Stimulated activated CD4-positive, alpha-beta T cell treated with anti-CD3 and anti-CD28 coated beads, Interleukin-1b, Interleukin-23, amount 100 ng/mL, for 48 hours (primary cell): ENCODE results near the gene OSCAR.
A peak's percentile ranks its signal among the peaks of the same experiment; 100 is the strongest.

ENCODE experiments used
- DNase-seq: peaks from one replicate; pipeline ENCODE4 v3.0.0-alpha.2; 2020

Gene OSCAR

GRCh38 chr19:54100561-54100960, at the start of gene OSCAR:
Gene OSCAR, minus strand, starts transcription at chr19:54100803. Its CDS starts 11 bp downstream, at chr19:54100792.
- no peak for DNase-seq

DNA sequence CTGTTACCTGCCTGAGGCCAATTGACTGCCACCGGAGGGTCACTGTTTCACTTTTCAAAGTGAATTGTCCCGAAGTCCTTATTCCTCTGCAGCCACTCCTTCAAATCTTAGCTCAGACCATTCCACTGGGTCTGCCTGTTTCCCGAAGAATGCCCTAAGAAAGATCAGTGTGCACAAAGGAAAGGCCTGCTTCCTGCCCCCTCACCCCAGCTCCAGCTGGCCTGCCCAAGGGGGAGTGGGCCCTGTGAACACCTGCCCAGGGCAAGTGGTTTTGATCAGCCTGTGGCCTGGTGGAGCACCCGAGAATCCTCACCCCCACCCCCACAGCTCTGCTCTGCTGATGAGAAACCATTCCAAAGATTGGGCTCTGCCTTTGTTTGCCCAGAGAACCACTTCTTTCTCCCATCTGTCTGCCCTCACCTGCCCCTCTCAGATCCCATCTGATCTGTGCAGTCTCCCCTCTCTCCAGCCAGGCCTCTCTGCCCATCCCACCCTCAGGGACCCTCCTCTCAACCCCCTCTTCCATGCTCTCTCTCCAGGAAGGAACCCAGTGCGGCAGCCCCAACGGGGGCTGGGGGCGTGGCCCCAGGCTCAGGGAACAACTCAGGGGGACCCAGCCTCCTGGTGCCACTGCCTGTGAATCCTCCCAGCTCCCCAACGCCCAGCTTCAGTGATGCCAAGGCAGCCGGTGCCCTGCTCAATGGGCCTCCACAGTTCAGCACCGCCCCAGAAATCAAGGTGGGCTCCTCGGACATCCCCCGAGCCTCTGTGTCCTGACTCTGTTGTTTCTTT, 48.6 kb upstream of the OSCAR start:
- DNase-seq, result no peak

DNA sequence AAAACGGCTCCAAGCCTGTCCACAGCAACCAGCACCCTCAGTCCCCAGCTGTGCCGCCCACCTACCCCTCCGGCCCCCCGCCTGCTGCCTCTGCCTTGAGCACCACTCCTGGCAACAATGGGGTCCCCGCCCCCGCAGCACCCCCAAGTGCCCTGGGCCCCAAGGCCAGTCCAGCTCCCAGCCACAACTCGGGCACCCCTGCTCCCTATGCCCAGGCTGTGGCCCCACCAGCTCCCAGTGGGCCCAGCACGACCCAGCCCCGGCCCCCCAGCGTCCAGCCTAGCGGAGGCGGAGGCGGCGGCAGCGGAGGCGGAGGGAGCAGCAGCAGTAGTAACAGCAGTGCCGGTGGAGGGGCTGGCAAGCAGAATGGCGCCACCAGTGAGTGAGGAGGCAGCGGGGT, 47.6 kb upstream of the OSCAR start:
- no peak for DNase-seq

DNA sequence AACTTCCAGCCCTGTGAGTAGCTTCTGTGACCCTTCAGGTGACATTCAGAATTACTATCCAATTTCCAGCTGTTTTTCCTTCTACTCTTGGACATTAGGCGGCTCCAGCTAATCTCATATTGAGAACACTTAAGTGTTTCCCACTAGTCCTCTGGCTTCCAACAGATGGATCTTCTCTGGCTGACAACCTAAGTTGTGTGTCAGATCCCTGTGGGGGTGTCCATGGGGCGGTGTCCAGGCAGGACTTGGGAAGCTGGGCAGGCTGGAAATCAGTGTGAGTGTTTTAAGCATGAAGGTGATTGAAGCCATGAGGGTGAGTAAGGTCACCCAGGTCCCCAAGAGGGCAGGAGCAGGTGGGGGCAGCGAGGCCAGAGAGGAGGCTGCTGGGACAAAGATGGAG, 47.1 kb upstream of the OSCAR start:
- no peak for DNase-seq

DNA sequence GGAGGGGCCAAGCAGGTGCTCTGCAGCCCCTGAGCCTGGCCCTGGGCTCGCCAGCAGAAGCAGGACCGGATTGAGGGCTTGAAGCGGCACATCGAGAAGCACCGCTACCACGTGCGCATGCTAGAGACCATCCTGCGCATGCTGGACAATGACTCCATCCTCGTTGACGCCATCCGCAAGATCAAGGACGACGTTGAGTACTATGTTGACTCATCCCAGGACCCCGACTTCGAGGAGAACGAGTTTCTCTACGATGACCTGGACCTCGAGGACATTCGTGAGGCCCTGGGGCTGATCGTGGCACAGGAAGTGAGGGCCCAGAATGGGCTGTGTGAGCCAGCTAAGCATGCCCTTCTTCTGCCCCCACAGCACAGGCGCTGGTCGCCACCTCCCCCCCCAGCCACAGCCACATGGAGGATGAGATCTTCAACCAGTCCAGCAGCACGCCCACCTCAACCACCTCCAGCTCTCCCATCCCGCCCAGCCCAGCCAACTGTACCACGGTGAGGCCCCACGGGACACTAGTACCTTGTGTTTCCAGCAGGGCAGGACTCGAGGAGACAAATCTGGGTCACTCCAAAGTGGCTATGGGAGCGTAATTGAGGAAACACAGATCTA, 45.0 kb upstream of the OSCAR start:
- no peak for DNase-seq

DNA sequence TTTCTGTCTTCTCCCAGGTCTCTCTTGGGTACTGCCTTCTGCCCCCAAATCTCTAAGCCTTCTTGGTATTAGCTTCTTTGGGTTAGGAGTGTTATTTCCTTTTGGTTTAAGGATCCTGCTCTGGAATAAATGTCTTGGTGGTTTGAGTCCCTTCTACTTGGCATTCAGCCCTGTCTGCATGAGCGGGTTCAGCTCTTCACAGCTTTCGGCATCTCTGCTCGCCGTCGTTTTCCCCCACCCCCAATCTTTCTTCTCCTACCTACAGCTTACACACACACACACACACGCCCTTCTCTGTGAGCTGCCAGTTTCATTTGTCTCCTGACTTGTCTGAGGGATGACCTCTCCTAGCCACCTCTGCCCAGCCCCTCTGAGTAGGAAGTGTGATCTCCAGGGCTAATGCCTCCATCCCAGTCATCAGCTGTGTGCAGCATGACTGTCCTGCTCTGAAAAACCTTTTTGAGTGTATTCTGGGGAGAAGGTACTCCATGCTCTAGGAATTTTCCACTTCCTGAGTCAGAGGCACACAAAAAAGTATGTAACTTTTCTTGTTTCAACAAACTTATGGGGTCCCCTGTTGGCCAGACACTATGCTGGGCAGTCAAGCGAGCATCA, 41.7 kb upstream of the OSCAR start:
- no peak for DNase-seq

DNA sequence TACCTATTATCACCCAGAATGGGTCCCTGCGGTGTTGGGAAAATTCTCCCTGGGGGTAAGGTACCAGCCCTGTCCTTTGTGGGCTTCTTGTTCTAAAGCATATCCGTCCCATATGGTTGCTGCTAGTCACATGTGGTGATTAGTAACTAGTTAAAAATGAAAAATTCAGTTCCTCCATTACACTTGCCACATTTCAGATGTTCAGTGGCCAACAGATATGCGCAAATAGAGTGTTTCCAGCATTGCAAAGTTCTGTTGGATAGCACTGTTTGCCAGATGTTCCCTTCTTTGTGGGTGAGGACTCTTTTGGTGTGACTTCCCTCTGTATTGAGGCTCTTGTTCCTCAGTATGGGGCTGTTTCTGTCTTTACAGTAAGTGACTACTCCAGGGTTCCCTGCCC, 40.8 kb upstream of the OSCAR start:
- DNase-seq, result no peak

DNA sequence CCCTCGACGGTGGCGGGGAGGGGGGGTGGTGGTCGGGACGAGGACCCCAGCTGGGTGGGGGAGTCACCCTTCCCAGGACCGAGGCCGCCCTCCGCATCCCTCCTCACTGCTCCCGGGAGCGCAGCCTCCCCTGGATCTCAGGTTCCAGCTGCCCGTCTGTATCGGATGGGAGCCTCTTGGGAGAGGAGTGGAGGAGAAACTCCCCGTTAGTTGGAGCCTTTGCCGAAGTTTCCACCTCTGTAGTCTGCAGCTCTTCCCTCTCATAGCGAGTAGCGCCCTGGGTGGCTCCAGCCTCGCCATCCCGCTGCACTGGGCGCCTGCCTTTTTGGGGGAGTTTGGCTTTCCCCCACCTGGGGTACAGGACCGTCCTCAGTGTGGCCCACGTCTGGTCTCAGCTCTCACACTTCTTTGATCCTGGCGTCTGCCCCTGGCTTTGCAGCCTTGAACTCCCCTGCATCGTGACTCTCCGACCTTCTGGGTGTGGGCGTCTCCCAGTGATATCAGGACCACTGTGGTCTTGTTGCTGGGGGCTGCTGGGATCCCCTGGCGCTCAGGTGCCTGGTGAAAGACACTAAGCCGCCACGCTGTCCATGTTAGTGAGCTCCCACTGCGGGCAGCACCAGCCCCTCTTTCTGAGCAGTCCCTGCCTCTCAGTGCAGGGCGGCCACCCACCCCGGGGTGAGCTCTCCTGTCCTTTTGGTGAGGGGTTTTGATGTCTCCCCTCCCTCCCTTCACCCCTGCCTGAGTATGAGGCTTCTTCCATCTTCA, 38.1 kb upstream of the OSCAR start:
- DNase-seq, result peak; percentile 35

- peak; percentile 39 for DNase-seq
These were observed 37.3 kb upstream of the OSCAR start, which contains the start of gene CNOT3 for GRCh38 chr19:54137699-54138488. Gene CNOT3, plus strand, starts transcription at chr19:54137762. Its CDS starts 5,217 bp downstream, at chr19:54142979.

DNA sequence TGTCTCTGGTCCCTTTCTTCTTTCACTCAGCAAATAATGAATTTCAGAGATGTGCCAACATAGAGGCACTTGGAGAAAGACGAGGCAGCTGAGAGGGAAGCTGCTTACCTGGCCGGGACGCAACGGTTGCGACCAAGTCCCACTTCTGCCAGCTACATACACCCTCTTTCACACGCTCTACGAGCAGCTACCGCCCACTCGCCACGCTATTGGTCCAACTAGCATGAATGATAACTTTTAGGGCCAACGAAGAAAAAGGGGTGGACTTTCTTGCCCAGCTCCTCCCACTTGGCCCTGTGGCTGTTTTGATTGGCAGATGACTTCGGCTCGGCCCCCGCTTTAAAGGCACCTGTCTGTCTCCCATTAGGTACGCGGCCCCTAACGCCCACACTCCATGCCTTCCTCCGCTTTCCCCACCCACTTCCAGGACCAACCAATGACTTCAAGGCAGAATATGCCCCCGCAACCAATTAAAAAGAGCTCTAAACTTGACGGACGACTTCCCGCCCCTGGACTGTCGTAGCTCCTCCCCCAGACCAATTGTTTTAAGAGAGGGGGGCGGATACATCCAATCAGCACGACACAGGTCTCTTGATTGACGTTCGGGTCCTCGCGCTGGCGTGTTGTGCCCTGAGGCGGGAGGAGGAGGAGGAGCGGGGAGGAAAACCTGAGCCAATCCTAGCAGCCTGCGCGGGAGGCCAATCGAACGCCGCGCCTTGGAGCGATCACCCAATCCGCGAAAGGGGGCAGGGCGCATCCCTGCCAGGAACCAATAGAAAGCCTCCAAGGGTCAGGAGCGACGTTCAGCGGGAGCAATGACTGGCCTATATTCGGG, 36.5 kb upstream of the OSCAR start:
- DNase-seq, result peak; percentile 100

GRCh38 chr19:54136086-54136863, 35.7 kb upstream of the OSCAR start:
- no peak for DNase-seq

GRCh38 chr19:54133957-54134590, 33.5 kb upstream of the OSCAR start:
- no peak for DNase-seq

DNA sequence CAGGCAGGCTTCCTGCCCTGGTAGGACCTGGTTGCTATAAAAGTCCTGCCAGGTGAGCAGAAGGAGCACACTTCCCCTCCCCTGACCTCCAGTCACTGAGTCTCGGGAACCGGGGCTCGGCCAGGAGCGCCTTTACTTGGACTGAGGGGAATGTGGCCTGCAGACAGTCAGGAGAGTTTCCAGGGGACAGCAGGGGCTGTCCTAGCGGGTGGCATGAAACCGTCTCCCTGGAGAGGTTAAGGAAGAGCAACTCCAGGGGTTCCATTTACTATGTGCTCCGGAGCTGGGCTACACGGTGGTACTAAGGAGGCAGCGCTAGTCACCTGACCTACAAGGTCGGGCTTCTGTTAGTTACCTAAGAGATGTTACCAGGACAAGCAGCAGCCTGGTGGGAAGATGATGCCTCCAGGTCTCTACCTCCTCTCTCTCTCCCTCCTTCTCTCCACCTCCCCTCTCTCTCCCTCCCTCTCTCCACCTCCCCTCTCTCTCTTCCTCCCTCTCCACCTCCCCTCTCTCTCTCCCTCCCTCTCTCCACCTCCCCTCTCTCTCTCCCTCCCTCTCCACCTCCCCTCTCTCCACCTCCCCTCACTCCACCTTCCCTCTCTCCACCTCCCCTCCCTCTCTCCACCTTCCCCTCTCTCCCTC, 32.8 kb upstream of the OSCAR start:
- DNase-seq, result no peak

DNA sequence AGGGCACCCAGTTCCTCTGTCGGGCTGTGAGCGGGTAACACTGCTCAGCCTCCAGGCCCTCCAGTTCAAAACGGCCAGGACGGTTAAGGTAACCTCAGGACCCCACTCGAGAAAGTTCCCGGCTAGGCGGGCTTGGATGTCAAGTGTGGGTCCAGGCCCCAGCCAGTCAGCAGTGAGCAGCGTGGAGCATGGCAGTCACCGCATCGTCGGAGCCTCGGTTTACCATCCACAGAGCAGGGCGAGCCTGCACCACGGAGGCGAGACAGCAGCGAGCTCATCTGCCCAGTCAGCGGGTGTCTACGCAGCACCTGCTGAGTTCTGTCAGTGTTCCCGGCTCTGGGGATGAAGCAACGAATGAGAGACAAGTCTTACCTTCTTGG, 29.0 kb upstream of the OSCAR start:
- DNase-seq, result no peak

DNA sequence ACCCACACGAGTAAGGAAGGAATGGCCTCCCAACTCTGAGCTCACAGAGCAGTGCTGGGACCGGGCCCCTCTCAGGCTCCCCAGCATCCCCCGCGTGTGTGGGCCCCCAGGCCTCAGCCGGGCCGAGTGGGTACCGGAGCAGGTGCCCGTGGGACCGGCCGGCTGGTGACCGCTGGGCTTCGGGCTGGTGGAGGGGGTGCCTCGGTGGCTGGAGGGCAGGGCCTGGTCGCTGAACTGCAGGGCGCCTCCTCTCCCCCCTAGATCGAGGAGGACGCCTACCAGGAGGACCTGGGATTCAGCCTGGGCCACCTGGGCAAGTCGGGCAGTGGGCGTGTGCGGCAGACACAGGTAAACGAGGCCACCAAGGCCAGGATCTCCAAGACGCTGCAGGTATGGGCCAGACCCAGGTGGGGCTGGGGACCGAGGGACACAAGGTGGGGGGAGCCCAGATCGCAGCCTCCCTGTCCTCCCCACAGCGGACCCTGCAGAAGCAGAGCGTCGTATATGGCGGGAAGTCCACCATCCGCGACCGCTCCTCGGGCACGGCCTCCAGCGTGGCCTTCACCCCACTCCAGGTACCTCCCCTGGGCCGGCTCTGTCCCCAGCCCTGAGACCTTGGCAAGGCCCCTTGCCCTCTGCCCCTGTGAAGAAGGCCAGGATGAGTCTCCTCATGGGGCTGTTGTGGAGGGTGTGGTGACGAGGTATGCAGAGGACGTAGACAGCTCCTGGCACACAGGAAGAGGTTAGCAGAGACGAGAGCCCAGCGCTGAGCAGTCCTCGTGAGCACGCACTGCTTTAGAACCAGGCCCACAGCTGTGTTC, 28.4 kb upstream of the OSCAR start:
- DNase-seq, result no peak

DNA sequence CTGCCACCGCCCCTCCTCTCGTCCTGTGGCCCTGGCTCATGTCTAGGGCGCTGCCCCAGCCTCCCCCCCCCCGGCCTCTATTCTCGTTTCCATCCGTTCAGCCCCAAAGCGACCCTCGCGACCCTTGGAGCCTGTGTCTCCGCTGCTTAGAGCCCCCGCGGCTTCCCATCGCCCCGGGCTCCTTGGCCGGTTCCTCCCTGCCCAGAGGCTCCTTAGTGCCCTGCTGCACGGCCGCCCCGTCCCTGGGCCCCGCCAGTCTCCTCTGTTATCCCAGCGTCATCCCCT, 27.8 kb upstream of the OSCAR start:
- no peak for DNase-seq

DNA sequence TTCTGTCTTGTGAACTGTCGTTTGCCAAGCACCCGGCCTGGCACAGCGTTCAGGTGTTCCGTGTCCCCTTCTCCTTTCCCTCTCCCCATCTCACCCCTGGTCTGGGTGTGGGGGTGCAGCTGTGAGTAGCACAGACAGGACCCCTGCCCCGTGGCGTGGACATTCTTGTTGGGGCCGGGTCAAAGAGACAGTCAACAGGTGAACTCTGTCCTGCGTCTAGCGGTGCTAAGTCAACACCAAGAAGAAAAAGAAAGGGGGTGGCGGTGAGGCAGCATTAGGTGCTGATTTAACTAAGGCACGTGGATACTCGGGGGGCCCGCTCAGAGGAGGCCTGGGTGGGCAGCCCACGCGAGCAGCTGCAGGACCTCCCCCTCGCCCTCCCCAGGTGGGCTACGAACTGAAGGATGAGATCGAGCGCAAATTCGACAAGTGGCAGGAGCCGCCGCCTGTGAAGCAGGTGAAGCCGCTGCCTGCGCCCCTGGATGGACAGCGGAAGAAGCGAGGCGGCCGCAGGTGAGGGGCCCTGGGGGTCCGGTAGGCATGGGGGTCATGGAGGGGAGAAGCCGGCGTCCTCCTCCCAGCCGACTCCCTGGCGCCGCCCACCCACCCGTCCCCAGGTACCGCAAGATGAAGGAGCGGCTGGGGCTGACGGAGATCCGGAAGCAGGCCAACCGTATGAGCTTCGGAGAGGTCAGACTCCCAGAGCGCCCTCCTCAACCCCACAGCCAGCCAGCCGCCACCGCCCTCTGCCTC, 27.3 kb upstream of the OSCAR start:
- no peak for DNase-seq

GRCh38 chr19:54125713-54126112, 25.1 kb upstream of the OSCAR start:
- no peak for DNase-seq
